ENCODE results near the gene ARHGEF33. TPM values are rescaled to one million over a fixed set of nuclear protein-coding genes. Genes with fewer than 3 reads are reported as not detected.

Gene ARHGEF33
- total and polyA plus RNA-seq, 2 of the 8 experiments (the other 6 are each of a cell fraction or from before 2014, with no cell fraction given) = 0.09 to 0.95 TPM

- Histone ChIP-seq H3K4ac (replicated peaks; ENCODE audit: insufficient read length, low read depth, low read length) (no peak overlapping the region), H2BK20ac (ENCODE audit: low read length) (no peak overlapping the region), H3K4me2 (ENCODE audit: insufficient read depth in 1 of 2, low read depth in 2 of 2, low read length in 2 of 2) (no peak overlapping the region), H3K9me3 (ENCODE audit: insufficient read depth in 2 of 2, low read depth in 1 of 2, low read length in 1 of 2) (no peaks in the 10 kb centered on the region), H4K20me1 (replicated peaks in 1 of 2; ENCODE audit: control insufficient read depth in 1 of 2, insufficient read depth in 2 of 2, low read length in 2 of 2) (no peaks in the 10 kb centered on the region), H3K79me1 (ENCODE audit: low read depth, low read length) (no peaks in the 10 kb centered on the region), H3K4me1 (replicated peaks in 1 of 4; ENCODE audit: control insufficient read depth in 3 of 4, insufficient read depth in 4 of 4, low read length in 3 of 4) (peaks cover 0 to 3% (median 0%) of the 10 kb centered on the region in 4 experiments; a peak in 1 of 7 replicates), H4K8ac (ENCODE audit: extremely low read depth, insufficient read depth, low read length) (no peak overlapping the region), H2BK120ac (replicated peaks; ENCODE audit: low read depth, low read length) (no peak overlapping the region), H3K9ac (replicated peaks in 1 of 4; ENCODE audit: extremely low read depth in 1 of 4, low read depth in 3 of 4, low read length in 3 of 4) (no peak overlapping the region), H3K56ac (replicated peaks; ENCODE audit: insufficient read length, low read depth, low read length) (no peak overlapping the region), H3K14ac (ENCODE audit: insufficient read length) (no peak overlapping the region), H2AFZ (ENCODE audit: low read length) (no peak overlapping the region), H3K18ac (ENCODE audit: extremely low read depth, low read length) (no peak overlapping the region), H3K27ac (ENCODE audit: low read depth, low read length) (no peak overlapping the region), H2BK15ac (ENCODE audit: low read length) (no peak overlapping the region), H2AK5ac (ENCODE audit: low read depth, low read length) (no peak overlapping the region), H3K79me2 (ENCODE audit: control insufficient read depth in 1 of 2, insufficient read depth in 2 of 2, low read length in 2 of 2) (no peaks in the 10 kb centered on the region), H3K36me3 (ENCODE audit: control insufficient read depth in 2 of 4, insufficient read depth in 4 of 4, low read length in 3 of 4) (peaks cover 0 to 11% (median 5%) of the 10 kb centered on the region in 4 experiments; a peak in 4 of 8 replicates), H3K27me3 (replicated peaks in 1 of 4; ENCODE audit: control insufficient read depth in 3 of 4, extremely low read depth in 1 of 4, insufficient read depth in 3 of 4, low read length in 3 of 4) (no peaks in the 10 kb centered on the region), H2BK12ac (ENCODE audit: low read depth, low read length) (no peak overlapping the region), H3K23ac (ENCODE audit: insufficient read length) (no peak overlapping the region), H3K23me2 (ENCODE audit: low read depth, low read length) (no peaks in the 10 kb centered on the region), H4K5ac (ENCODE audit: insufficient read length, low read depth, low read length) (no peak overlapping the region), H2BK5ac (ENCODE audit: low read depth, low read length) (no peak overlapping the region), H3K4me3 (ENCODE audit: extremely low read depth in 1 of 4, insufficient read depth in 2 of 4, low read depth in 3 of 4, low read length in 4 of 4) (no peak overlapping the region), H4K91ac (replicated peaks; ENCODE audit: insufficient read length, low read length) (no peak overlapping the region)
- ChIA-PET CTCF (ENCODE audit: partially characterized antibody) (interaction anchor here (0.6 kb wide), 1 partner anchor 665 kb away, joined by 3 read pairs; no protein-coding TSS in a partner anchor), POLR2A (ENCODE audit: partially characterized antibody) (interaction anchor here (1.2 to 1.5 kb wide), 2 partner anchors 22 to 34 kb away, joined by 3 read pairs; no protein-coding TSS in a partner anchor)
- WGBS, 2 experiments (ENCODE audit: extremely low coverage in 1 of 2, insufficient coverage in 1 of 2, insufficient read length in 1 of 2, insufficient replicate concordance in 2 of 2, low coverage in 1 of 2, low lambda C conversion rate in 2 of 2, missing lambda C conversion rate in 1 of 2) = 89% methylated on average over 8 of the region's 8 CpGs; no CpG with 5 or more reads in 1 of the 2 experiments
- DNase-seq (ENCODE audit: low read depth in 1 of 2, low spot score in 2 of 2) = no peak
- no peak for FAIRE-seq
- TF ChIP-seq BRCA1 (IDR thresholded peaks at IDR 0.05; ENCODE audit: low read depth, low read length) (no peak), POLR2AphosphoS5 (IDR thresholded peaks at IDR 0.05; ENCODE audit: low read depth, low read length) (no peak), KDM1A (IDR thresholded peaks at IDR 0.05; ENCODE audit: borderline replicate concordance, low read length) (no peak), JUND (IDR thresholded peaks at IDR 0.05; ENCODE audit: low read length) (no peak), SIN3A (conservative IDR thresholded peaks at IDR 0.05 in 1 of 2, IDR thresholded peaks at IDR 0.05 in 1 of 2; ENCODE audit: low read depth in 1 of 2, low read length in 2 of 2) (no peak), EP300 (IDR thresholded peaks at IDR 0.05; ENCODE audit: borderline replicate concordance in 1 of 2, low read depth in 2 of 2, low read length in 2 of 2) (no peak), NANOG (IDR thresholded peaks at IDR 0.05; ENCODE audit: insufficient read depth, low read depth, low read length, poor library complexity, severe bottlenecking) (no peak), SIRT6 (IDR thresholded peaks at IDR 0.05; ENCODE audit: low read length) (no peak), JUN (IDR thresholded peaks at IDR 0.05; ENCODE audit: low read depth, low read length) (no peak), ATF3 (IDR thresholded peaks at IDR 0.05; ENCODE audit: insufficient read depth, low read depth, low read length) (no peak), TCF12 (IDR thresholded peaks at IDR 0.05; ENCODE audit: low read depth, low read length) (no peak), CTBP2 (IDR thresholded peaks at IDR 0.05; ENCODE audit: borderline replicate concordance, insufficient read depth, insufficient read length, low read length) (no peak)
Observed at GRCh38 chr2:38981670-38982357, 92.1 kb downstream of the ARHGEF33 start.
